Globus pallidus (tissue), 1 donor: ENCODE data around the gene SLC35C1.

Experiments used
- DNase-seq: peaks from one replicate; pipeline ENCODE4 v3.0.0-alpha.2; 2015; ENCODE audit warnings: low spot score

SLC35C1 gene

GRCh38 chr11:45804761-45805304 lies at the start of gene SLC35C1:
TSS of gene SLC35C1 (plus strand) at chr11:45805149. CDS start at chr11:45805802, 653 bp downstream.
- DNase-seq: peak; percentile 96

GRCh38 chr11:45755281-45755859 lies 49.6 kb upstream of the SLC35C1 start:
- DNase-seq: no peak

GRCh38 chr11:45756384-45757010 lies 48.5 kb upstream of the SLC35C1 start:
- DNase-seq: no peak

- no peak for DNase-seq
Measured at GRCh38 chr11:45757672-45758071, 47.3 kb upstream of the SLC35C1 start.

GRCh38 chr11:45761659-45762058 lies 43.3 kb upstream of the SLC35C1 start:
- no peak for DNase-seq

- DNase-seq: no peak
Measured at GRCh38 chr11:45765107-45765668, 39.8 kb upstream of the SLC35C1 start.

GRCh38 chr11:45765836-45766235 lies 39.1 kb upstream of the SLC35C1 start:
- no peak for DNase-seq

GRCh38 chr11:45766469-45766868 lies 38.5 kb upstream of the SLC35C1 start:
- DNase-seq: no peak

- no peak for DNase-seq
Measured at GRCh38 chr11:45768486-45768885, 36.5 kb upstream of the SLC35C1 start.

- no peak for DNase-seq
Measured at GRCh38 chr11:45769960-45770359, 35.0 kb upstream of the SLC35C1 start.

GRCh38 chr11:45771193-45771565 lies 33.8 kb upstream of the SLC35C1 start:
- peak; percentile 43 for DNase-seq

GRCh38 chr11:45771566-45772448 lies 33.1 kb upstream of the SLC35C1 start:
- peak; percentile 70 for DNase-seq

- no peak for DNase-seq
Measured at GRCh38 chr11:45772449-45772774, 32.5 kb upstream of the SLC35C1 start.

GRCh38 chr11:45772986-45773785 lies 31.8 kb upstream of the SLC35C1 start:
- DNase-seq: no peak

GRCh38 chr11:45773786-45774655 lies 30.9 kb upstream of the SLC35C1 start:
- DNase-seq: no peak

- DNase-seq: no peak
Measured at GRCh38 chr11:45774786-45775185, 30.2 kb upstream of the SLC35C1 start.

- no peak for DNase-seq
Measured at GRCh38 chr11:45777127-45777969, 27.6 kb upstream of the SLC35C1 start.

GRCh38 chr11:45778341-45778740 lies 26.6 kb upstream of the SLC35C1 start:
- DNase-seq: no peak

- no peak for DNase-seq
Measured at GRCh38 chr11:45779602-45780001, 25.3 kb upstream of the SLC35C1 start.

- no peak for DNase-seq
Measured at GRCh38 chr11:45786272-45786671, 18.7 kb upstream of the SLC35C1 start.
